ENCODE measurements around the gene POLRMT.
"Not testable (repeated sequence)": the region's sequence is repeated elsewhere in the genome, so short reads cannot be mapped to it uniquely, and the experiment has no call there.

The POLRMT gene

DNA sequence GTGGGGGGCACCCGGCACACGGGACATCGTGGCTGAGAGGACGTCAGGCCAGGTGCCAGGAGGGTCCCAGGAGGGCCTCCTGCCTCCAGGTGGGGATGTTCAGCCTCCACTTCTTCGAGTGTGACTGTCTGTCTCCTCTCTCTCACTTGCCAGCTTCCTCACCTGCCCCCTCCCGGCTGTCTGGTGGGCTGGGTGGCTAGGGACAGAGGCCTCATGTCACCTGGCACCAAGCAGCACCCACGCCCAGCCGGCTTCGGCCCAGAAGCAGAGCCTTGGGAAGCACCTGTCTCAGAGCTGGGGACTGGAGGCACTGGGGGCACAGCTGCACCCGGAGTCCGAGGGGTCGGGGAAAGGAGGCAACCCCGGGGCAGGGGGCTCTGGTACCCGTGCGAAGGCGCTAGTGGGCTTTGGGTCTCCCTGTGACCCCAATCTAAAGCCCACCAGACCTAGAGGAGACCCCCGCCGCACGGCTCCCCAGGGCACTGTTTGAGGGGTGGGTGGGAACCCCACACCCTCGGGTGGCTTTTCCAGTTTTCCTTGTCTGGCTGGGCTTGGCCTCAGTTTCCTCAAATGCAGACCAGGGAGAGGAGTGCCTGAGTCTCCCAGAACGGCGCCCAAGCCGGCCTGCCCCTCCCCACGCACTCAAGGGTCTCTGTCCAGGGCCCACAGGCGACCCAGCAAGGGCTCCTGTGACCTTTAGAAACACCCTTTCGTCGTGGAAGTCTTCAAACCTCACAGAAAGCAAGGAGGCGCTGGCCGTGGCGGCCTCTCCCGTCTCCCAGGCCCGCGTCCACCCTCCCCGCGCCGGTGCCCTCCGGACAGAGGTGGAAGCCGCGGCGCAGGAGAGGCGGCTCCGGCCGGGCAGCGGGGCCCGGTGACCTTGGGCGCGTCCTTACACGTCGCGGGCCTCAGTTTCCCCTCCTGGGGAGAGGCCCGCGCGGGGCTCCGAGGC lies 44.3 kb downstream of the POLRMT start:
- peak; percentile 16 for DNase-seq
- in situ Hi-C loops (cut with HindIII; ENCODE audit: low pct_ligation_motif_present, low pct_unique_long_range_greater_than_20kb, low sequenced_read_pairs): no loop called here

DNA sequence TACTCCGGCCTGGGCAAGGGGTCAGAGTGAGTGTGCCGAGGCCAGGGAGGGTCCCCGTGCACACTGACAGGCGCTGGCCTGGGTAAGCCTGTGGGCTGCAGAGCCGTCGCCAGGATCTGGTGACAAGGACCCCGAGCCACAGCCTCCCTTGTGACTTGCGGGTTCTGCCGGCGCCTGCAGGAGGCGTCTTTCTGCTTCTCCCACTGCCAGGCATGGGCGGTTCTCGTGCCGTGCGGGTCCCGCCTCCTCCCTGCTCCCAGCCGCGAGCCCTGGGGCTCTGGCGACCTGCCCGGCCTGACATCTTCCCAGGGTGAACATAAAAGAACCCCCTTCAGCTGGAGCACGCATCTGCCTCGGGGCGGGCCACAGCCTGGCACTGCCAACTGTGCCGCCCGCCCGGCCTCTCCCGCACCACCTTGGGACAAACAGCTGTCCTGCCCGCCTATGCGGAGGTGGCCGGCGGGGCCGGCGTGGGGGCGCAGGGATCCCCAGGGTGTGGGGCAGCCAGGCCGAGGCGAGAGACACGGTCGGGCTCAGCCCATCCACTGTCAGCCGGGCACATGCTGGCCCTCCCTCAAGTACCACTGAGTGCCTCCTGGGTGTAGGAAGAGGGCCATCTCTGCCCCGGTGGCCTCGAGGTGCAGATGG lies 45.1 kb downstream of the POLRMT start:
- DNase-seq: peak; percentile 80
- in situ Hi-C loops (cut with HindIII; ENCODE audit: low pct_ligation_motif_present, low pct_unique_long_range_greater_than_20kb, low sequenced_read_pairs): no loop called here

GRCh38 chr19:585551-586110 lies 47.7 kb downstream of the POLRMT start:
- in situ Hi-C loops (cut with HindIII; ENCODE audit: low pct_ligation_motif_present, low pct_unique_long_range_greater_than_20kb, low sequenced_read_pairs): no loop called here
- DNase-seq: no peak

DNA sequence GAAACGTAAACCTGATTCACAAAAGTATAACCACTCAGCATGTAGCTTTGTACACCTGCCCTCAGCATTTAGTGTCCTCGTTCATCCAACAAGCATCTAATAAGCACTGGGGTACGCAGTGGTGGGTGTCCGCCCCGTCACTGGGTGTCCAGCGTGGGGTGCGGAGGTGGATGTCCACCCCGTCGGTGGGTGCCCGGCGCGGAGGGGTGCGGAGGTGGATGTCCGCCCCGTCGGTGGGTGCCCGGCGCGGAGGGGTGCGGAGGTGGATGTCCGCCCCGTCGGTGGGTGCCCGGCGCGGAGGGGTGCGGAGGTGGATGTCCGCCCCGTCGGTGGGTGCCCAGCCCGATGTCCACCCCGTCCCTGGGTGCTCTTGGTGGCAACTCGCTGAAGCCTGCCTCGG lies 48.2 kb downstream of the POLRMT start:
- DNase-seq; in situ Hi-C loops (cut with HindIII; ENCODE audit: low pct_ligation_motif_present, low pct_unique_long_range_greater_than_20kb, low sequenced_read_pairs): not testable (repeated sequence)

DNA sequence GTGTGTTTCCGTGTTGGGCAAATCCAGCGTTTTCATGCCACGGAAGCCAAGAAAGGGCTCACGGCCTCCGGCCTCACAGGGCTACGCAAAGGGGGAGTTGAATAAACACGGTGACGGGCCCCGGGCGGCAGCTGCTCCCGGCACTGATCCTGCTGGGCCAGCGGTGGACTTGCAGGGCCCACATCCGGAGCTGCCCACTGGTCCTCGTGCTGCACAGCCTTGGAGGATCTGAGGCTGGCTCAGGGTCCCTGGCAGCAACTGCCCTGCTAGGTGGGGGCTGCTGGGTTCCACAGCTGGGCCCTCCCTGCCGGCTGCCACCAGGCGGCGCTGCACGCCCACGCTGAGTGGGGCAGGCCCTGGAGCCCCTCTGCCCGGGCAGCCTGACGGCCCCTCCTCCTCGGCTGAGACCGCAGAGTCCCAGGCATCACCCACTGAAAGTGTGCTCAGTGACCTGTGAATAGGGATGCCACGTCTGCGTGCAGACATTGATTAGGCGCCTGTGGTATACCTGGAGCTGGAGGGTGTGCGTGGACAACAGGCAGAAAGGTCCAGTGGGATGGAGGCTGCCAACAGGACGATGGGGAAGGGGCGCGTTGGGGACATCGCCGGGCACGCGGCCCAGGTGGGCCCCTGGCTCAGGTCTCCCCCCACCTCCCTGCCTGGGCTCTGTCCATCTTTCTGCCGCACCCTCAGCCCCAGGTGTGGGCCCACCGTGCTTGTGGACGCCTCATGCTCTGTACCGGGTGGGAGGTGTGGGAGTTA lies 48.9 kb downstream of the POLRMT start:
- peak; percentile 43 for DNase-seq
- in situ Hi-C loops (cut with HindIII; ENCODE audit: low pct_ligation_motif_present, low pct_unique_long_range_greater_than_20kb, low sequenced_read_pairs): no loop called here

- in situ Hi-C loops (cut with HindIII; ENCODE audit: low pct_ligation_motif_present, low pct_unique_long_range_greater_than_20kb, low sequenced_read_pairs): no loop called here
- no peak for DNase-seq
Observed at GRCh38 chr19:583968-584239, 49.4 kb downstream of the POLRMT start.

DNA sequence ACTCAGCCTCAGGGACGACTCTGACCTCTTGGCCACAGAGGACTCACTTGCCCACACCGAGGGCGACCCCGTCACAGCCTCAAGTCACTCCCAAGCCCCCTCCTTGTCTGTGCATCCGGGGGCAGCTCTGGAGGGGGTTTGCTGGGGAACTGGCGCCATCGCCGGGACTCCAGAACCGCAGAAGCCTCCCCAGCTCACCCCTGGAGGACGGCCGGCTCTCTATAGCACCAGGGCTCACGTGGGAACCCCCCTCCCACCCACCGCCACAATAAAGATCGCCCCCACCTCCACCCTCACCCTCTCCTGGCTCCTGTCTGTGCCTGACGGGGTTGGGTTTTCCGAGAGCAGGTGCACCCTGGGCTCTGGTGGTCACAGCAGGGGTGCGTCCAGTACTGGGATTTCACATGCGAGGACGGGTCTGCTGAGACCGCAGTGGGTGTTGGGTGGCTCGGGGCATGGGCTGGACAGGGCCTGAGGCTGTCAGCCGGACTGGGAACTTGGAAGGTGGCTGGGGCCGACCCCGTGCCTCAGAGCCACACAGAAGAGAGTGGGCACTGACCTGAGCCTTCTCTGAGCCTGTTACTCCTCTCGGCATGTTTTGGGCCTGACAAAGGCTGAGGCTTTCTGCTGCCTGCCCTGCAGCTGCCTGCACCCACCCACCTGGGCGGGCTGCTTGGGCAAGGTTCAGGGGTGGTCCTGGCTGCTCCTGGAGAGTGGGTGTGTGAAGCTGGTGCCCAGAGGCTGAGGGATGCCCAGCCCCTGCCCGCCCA lies 50.0 kb downstream of the POLRMT start:
- in situ Hi-C loops (cut with HindIII; ENCODE audit: low pct_ligation_motif_present, low pct_unique_long_range_greater_than_20kb, low sequenced_read_pairs): no loop called here
- DNase-seq: no peak

DNA sequence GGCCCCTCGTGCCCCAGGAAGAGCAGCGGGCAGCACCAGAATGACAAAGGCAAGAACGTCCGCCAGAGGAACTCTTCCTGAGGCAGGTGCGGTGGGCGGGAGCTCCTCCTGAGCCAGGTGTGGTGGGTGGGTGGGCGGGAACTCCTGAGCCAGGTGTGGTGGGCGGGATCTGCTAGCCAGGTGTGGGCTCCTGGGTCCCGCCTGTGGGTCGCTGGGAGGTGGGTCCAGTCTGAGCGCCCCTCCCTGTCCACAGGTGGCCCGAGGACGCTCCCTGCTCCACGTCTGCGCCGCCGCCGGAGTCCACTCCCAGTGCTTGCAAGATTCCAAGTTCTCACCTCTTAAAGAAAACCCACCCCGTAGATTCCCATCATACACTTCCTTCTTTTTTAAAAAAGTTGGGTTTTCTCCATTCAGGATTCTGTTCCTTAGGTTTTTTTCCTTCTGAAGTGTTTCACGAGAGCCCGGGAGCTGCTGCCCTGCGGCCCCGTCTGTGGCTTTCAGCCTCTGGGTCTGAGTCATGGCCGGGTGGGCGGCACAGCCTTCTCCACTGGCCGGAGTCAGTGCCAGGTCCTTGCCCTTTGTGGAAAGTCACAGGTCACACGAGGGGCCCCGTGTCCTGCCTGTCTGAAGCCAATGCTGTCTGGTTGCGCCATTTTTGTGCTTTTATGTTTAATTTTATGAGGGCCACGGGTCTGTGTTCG lies 50.7 kb downstream of the POLRMT start:
- in situ Hi-C loops (cut with HindIII; ENCODE audit: low pct_ligation_motif_present, low pct_unique_long_range_greater_than_20kb, low sequenced_read_pairs): no loop called here

DNA sequence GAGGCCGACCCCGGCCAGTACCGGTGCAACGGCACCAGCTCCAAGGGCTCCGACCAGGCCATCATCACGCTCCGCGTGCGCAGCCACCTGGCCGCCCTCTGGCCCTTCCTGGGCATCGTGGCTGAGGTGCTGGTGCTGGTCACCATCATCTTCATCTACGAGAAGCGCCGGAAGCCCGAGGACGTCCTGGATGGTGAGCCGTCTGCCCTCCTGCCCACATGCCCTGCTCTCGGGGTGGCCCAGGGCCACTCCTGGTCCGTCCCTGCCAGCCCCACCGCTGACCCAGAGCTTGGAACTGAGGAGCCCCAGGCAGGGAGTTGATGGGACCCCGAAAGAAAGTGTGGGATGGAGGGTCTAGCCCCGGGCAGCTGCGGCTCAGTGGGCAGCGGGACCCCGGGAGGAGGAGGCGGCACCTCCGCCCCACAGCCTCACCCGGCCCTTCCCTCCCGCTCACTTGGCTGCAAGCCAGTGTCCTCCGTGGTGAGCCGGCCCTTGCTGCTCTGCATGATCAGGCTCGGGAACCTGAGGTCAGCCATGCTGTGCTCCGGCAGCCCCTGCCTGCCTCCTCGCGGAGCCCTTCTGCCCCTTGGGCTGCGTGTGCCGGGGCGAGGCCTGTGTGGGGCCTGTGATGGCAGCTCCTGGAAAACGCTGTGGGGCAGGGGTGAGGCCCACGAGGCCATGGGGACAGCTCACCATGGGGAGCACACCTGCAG lies 51.8 kb downstream of the POLRMT start:
- in situ Hi-C loops (cut with HindIII; ENCODE audit: low pct_ligation_motif_present, low pct_unique_long_range_greater_than_20kb, low sequenced_read_pairs): no loop called here
- no peak for DNase-seq

More for the DNA sequence above, 50.7 kb downstream of the POLRMT start:
- DNase-seq: no peak

DNA sequence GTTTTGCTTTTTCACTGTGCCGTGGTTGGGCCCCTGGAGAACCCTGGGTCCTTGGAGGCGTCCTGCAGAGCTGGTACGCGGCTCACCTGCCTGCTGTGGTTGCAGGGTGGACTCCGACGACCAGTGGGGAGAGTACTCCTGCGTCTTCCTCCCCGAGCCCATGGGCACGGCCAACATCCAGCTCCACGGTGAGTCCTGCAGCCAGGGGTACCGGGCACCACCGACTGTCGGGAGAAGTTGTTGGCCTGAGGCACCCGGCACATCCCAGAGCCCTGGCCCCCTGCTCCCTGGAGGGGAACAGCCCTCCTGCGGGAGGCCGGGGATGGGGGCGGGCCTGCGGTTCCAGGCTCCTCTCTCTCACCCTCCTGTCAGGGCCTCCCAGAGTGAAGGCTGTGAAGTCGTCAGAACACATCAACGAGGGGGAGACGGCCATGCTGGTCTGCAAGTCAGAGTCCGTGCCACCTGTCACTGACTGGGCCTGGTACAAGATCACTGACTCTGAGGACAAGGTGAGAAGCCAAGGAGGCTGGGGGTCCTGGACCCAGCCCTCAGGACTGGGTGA lies 53.0 kb downstream of the POLRMT start:
- in situ Hi-C loops (cut with HindIII; ENCODE audit: low pct_ligation_motif_present, low pct_unique_long_range_greater_than_20kb, low sequenced_read_pairs): no loop called here
- no peak for DNase-seq

GRCh38 chr19:579842-580155 lies 53.5 kb downstream of the POLRMT start:
- no peak for DNase-seq
- in situ Hi-C loops (cut with HindIII; ENCODE audit: low pct_ligation_motif_present, low pct_unique_long_range_greater_than_20kb, low sequenced_read_pairs): no loop called here

DNA sequence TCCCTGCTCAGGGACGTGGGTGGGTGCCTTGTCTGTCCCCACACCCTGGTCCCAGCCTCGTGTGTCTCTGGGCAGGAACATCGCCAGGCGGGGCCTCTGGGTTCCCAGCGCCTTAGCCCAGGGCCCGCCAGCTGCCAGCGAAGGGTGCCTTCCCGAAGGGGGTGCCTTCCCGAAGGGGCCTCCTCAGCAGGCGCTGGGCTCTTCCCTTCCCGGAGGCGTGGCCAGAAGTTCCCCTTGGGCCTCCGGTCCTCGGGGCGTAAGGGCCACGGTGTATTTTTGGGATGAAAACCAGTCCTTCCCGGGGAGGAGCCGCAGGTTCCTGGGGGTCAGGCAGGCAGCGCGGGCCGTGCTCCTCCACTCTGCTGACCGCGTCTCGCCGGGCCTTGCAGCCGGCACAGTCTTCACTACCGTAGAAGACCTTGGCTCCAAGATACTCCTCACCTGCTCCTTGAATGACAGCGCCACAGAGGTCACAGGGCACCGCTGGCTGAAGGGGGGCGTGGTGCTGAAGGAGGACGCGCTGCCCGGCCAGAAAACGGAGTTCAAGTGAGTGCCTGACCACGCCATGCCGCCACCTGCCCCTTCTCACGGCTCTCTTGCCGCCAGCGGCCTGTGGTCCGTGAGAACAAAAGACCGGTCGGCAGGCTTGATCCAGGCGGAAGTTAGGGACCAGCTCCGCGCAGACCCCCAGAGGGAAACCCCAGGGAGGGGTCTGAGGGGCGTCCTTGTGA lies 54.1 kb downstream of the POLRMT start:
- DNase-seq: no peak
- in situ Hi-C loops (cut with HindIII; ENCODE audit: low pct_ligation_motif_present, low pct_unique_long_range_greater_than_20kb, low sequenced_read_pairs): no loop called here

GRCh38 chr19:577439-578392 lies 55.6 kb downstream of the POLRMT start:
- in situ Hi-C loops (cut with HindIII; ENCODE audit: low pct_ligation_motif_present, low pct_unique_long_range_greater_than_20kb, low sequenced_read_pairs): no loop called here
- DNase-seq: no peak

GRCh38 chr19:576768-577438 lies 56.4 kb downstream of the POLRMT start:
- no peak for DNase-seq
- in situ Hi-C loops (cut with HindIII; ENCODE audit: low pct_ligation_motif_present, low pct_unique_long_range_greater_than_20kb, low sequenced_read_pairs): no loop called here

Data from ACHN (cell line).